ENCODE measurements around the gene PRDM8. TPM values are rescaled to one million over a fixed set of nuclear protein-coding genes. Genes with fewer than 3 reads are reported as not detected.

PRDM8 gene
- total and polyA plus RNA-seq, 2 experiments from 2014 or later = 1.7 to 4.4 TPM

DNA sequence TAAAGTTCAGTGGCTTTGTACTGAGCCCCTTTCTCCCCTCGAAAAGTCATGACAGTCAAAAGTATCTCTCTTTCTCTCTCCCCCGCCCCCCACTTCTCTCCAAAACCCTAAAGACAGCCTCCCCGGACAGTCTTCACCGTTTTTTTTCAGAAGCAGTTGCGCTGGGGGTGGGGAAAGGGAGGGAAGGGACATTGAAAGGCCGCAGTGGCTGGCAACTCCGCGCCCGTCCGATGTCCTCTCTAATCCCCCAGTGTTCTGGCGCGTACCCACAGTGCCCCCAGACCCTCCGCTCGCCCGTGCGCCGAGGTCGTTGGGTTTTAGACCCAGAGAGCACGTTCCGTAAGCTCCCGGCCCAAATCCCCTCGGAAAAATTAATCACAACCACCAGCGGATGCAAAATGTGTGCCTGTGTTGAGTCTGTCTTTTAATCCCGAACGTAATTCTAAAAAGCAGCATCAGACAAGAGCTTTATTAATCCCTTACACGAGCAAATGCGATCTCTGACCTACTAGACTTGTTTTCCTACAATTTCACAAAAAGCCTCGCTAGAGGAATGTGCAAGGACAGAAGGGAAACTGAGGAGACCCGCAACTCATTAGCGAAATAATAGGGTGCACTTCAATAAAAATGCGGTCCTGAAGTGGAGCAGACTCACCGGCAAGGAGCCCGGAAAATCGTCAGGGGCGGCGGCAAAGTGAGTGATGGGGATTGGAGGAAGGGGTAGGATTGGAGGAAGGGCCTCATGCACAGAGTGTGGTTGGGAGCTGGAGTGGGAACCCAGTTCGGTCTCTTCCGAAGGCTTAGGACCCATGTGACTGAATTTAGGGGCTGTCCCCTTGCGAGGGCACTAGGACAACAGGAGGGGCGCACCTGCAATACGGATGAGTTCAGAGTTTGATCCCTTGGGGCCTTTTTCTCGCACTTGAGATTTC is 12.2 kb upstream of the PRDM8 start:
- Histone ChIP-seq H3K27ac (no peak overlapping the region), H3K9me3 (ENCODE audit: low read depth) (no peaks in the 10 kb centered on the region), H3K9ac (peak overlapping the region; percentile 84), H3K4me3 (peak overlapping the region; percentile 100), H4K20me1 (ENCODE audit: insufficient read depth) (no peaks in the 10 kb centered on the region), H2AFZ (peak overlapping the region; percentile 99), H3K4me1 (ENCODE audit: insufficient read depth) (peaks cover 14% of the 10 kb centered on the region), H3K79me2 (ENCODE audit: insufficient read depth) (peaks cover 24% of the 10 kb centered on the region), H3K9me2 (ENCODE audit: insufficient read depth) (no peaks in the 10 kb centered on the region), H3K36me3 (ENCODE audit: low read depth) (no peaks in the 10 kb centered on the region), H3F3A (ENCODE audit: insufficient read depth) (peaks cover 22% of the 10 kb centered on the region), H3K27me3 (replicated peaks; ENCODE audit: insufficient read depth) (no peaks in the 10 kb centered on the region), H3K4me2 (ENCODE audit: unreplicated experiment) (peak overlapping the region; percentile 87)
- 8 to 9% methylated on average over 39 to 42 of the region's 42 CpGs for WGBS, 2 experiments (ENCODE audit: low coverage in 1 of 2, low lambda C conversion rate in 2 of 2, missing lambda C conversion rate in 2 of 2)
- no peak for TF ChIP-seq EZH2phosphoT487 (IDR thresholded peaks at IDR 0.05; ENCODE audit: insufficient read depth, low read depth)
- no peak for TF ChIP-seq EZH2 (IDR thresholded peaks at IDR 0.05; ENCODE audit: insufficient read depth, poor library complexity, severe bottlenecking)
- peak; percentile 72 for DNase-seq
- in situ Hi-C loops (cut with MboI) = no loop called here

- no peak overlapping the region for H3K27ac ChIP-seq
- TF ChIP-seq EZH2 (IDR thresholded peaks at IDR 0.05; ENCODE audit: insufficient read depth, poor library complexity, severe bottlenecking) = no peak
- TF ChIP-seq EZH2phosphoT487 (IDR thresholded peaks at IDR 0.05; ENCODE audit: insufficient read depth, low read depth) = no peak
- H3K27me3 ChIP-seq (replicated peaks; ENCODE audit: insufficient read depth) = no peaks in the 10 kb centered on the region
- H3K9me2 ChIP-seq (ENCODE audit: insufficient read depth) = no peaks in the 10 kb centered on the region
- H3K4me1 ChIP-seq (ENCODE audit: insufficient read depth) = peaks cover 5% of the 10 kb centered on the region
- in situ Hi-C loops (cut with MboI) = no loop called here
- H3K36me3 ChIP-seq (ENCODE audit: low read depth) = no peaks in the 10 kb centered on the region
- 40 to 47% methylated on average over 23 of the region's 23 CpGs for WGBS, 2 experiments (ENCODE audit: low coverage in 1 of 2, low lambda C conversion rate in 2 of 2, missing lambda C conversion rate in 2 of 2)
- H3K79me2 ChIP-seq (ENCODE audit: insufficient read depth) = peaks cover 24% of the 10 kb centered on the region
- no peaks in the 10 kb centered on the region for H4K20me1 ChIP-seq (ENCODE audit: insufficient read depth)
- H3K9ac ChIP-seq = no peak overlapping the region
- peak overlapping the region; percentile 99; the same call in 1 of the 2 replicates for H2AFZ ChIP-seq
- peak overlapping the region; percentile 100 for H3K4me3 ChIP-seq
- peak overlapping the region; percentile 87 for H3K4me2 ChIP-seq (ENCODE audit: unreplicated experiment)
- peaks cover 14% of the 10 kb centered on the region for H3F3A ChIP-seq (ENCODE audit: insufficient read depth)
- DNase-seq = peak; percentile 44
- no peaks in the 10 kb centered on the region for H3K9me3 ChIP-seq (ENCODE audit: low read depth)
Observed at GRCh38 chr4:80185787-80186548, 11.3 kb upstream of the PRDM8 start.

GRCh38 chr4:80186676-80187075 is 10.6 kb upstream of the PRDM8 start:
- 94 to 95% methylated on average over 5 of the region's 5 CpGs for WGBS, 2 experiments (ENCODE audit: low coverage in 1 of 2, low lambda C conversion rate in 2 of 2, missing lambda C conversion rate in 2 of 2)
- Histone ChIP-seq H3K9ac (no peak overlapping the region), H3K9me2 (ENCODE audit: insufficient read depth) (no peaks in the 10 kb centered on the region), H3K27ac (no peak overlapping the region), H3K4me3 (no peak overlapping the region), H3K27me3 (replicated peaks; ENCODE audit: insufficient read depth) (no peaks in the 10 kb centered on the region), H3K4me1 (ENCODE audit: insufficient read depth) (no peaks in the 10 kb centered on the region), H2AFZ (no peak overlapping the region), H3K36me3 (ENCODE audit: low read depth) (no peaks in the 10 kb centered on the region), H4K20me1 (ENCODE audit: insufficient read depth) (no peaks in the 10 kb centered on the region), H3F3A (ENCODE audit: insufficient read depth) (peaks cover 8% of the 10 kb centered on the region), H3K9me3 (ENCODE audit: low read depth) (no peaks in the 10 kb centered on the region), H3K4me2 (ENCODE audit: unreplicated experiment) (no peak overlapping the region), H3K79me2 (ENCODE audit: insufficient read depth) (peaks cover 25% of the 10 kb centered on the region)
- DNase-seq = no peak
- TF ChIP-seq EZH2phosphoT487 (IDR thresholded peaks at IDR 0.05; ENCODE audit: insufficient read depth, low read depth) (no peak), EZH2 (IDR thresholded peaks at IDR 0.05; ENCODE audit: insufficient read depth, poor library complexity, severe bottlenecking) (no peak)
- in situ Hi-C loops (cut with MboI) = no loop called here

GRCh38 chr4:80187677-80188076 is 9.6 kb upstream of the PRDM8 start:
- peaks cover 2% of the 10 kb centered on the region; the same call in 1 of the 2 replicates for H3F3A ChIP-seq (ENCODE audit: insufficient read depth)
- H2AFZ ChIP-seq = no peak overlapping the region
- DNase-seq = no peak
- H3K4me2 ChIP-seq (ENCODE audit: unreplicated experiment) = no peak overlapping the region
- no peaks in the 10 kb centered on the region for H3K36me3 ChIP-seq (ENCODE audit: low read depth)
- peaks cover 30% of the 10 kb centered on the region for H3K79me2 ChIP-seq (ENCODE audit: insufficient read depth)
- H3K9me3 ChIP-seq (ENCODE audit: low read depth) = no peaks in the 10 kb centered on the region
- no peak for TF ChIP-seq EZH2 (IDR thresholded peaks at IDR 0.05; ENCODE audit: insufficient read depth, poor library complexity, severe bottlenecking)
- no peak for TF ChIP-seq EZH2phosphoT487 (IDR thresholded peaks at IDR 0.05; ENCODE audit: insufficient read depth, low read depth)
- WGBS, 2 experiments (ENCODE audit: low coverage in 1 of 2, low lambda C conversion rate in 2 of 2, missing lambda C conversion rate in 2 of 2) = 93 to 97% methylated on average over 4 of the region's 4 CpGs
- peaks cover 3% of the 10 kb centered on the region; the same call in 1 of the 2 replicates for H3K4me1 ChIP-seq (ENCODE audit: insufficient read depth)
- H3K27me3 ChIP-seq (replicated peaks; ENCODE audit: insufficient read depth) = no peaks in the 10 kb centered on the region
- H3K27ac ChIP-seq = no peak overlapping the region
- no peak overlapping the region for H3K4me3 ChIP-seq
- H3K9me2 ChIP-seq (ENCODE audit: insufficient read depth) = no peaks in the 10 kb centered on the region
- H4K20me1 ChIP-seq (ENCODE audit: insufficient read depth) = no peaks in the 10 kb centered on the region
- no peak overlapping the region for H3K9ac ChIP-seq
- in situ Hi-C loops (cut with MboI) = no loop called here

Data from GM23248 (cell line).